GM18498 (cell line): Measurements from ENCODE around the gene COX19.
"Not testable (repeated sequence)": the region's sequence is repeated elsewhere in the genome, so short reads cannot be mapped to it uniquely, and the experiment has no call there.

Source experiments
- ATAC-seq: cut with Tn5 transposase; IDR thresholded peaks from one replicate; pipeline ENCODE4 v1.9.1; 2021; ENCODE audit warnings: mild to moderate bottlenecking, moderate library complexity; ENCODE audit not compliant: unreplicated experiment

COX19 gene

DNA sequence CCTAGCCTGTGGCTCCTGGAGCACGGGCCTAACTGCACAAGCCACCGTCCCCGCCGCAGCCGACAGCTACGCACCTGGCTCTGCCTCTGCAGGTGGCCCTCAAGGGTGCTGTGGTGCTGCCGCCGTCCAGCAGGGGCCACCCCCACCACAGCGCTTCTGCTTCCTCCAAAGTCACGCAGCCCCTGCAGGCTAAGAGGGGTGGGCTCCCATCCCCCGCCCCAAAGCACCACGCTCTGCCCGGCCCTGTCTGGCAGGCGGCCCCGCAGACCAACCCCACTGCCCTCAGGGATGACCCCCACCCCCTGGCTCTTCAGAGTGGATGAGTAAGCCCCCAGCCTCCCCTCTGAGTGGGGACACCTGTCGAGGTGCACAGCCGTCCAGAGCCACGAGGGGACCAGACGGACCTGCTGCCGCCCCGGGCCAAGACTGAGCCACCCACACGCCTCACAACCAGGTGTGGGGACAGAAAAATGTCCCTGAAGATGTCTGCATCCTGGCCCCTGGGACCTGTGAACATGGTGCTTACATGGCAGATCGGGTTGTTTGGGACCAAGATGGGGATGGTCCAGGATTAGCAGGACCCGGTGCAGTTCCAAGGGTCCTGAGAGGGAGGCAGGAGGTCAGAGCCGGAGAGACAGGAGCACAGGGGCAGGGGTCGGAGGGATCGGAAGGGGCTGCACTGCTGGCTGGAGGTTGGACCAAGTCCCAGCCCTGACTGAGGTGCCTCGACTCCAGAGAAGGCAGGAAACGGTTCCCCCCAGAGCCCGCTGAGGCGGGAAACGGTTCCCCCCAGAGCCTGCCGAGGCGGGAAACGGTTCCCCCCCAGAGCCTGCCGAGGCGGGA lies 11.9 kb downstream of the COX19 start:
- no peak for ATAC-seq

DNA sequence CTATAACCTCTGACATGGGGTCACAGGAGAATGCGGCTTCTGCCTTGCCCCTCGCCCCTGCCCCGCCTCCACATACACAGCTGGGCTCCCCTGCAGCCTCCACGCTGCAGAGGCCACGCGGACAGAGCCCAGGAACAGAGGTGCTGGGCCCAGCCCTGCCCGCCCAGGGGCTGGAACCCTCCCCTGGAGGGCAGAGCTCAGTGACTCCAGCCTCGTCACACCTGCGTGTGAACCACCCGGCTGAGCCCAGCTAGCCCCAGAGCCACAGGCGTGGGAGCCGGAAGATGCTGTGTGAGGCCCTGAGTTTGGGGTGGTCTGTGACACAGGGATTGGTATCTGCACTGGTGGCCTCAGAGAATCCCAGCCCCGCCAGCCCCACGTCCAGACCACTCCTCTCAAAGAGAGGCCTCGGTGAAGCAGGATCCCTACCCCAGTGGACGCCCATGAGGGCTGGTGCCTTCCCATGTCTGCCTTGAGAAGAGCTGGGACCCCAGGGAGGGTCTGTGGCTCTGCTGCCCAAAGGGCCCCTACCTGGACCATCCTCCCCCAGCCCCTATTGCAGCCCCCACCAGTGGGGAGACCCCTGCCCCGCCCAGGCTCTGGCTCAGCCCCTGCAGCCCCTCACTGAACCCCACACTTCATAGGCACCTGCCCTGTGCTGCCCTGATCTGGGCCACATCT lies 12.8 kb downstream of the COX19 start:
- ATAC-seq, result no peak

GRCh38 chr7:961546-962400 lies 13.6 kb downstream of the COX19 start:
- ATAC-seq, result no peak

DNA sequence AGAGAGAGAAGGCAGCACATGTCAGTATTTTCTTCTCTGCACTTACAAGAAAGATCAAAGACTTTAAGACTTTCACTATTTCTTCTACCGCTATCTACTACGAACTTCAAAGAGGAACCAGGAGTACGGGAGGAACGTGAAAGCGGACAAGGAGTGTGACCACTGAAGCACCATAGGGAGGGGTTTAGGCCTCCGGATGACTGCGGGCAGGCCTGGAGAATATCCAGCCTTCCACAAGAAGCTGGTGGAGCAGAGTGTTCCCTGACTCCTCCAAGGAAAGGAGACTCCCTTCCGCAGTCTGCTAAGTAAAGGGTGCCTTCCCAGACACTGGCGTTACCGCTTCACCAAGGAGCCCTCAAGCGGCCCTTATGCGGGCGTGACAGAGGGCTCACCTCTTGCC lies 14.4 kb downstream of the COX19 start:
- not testable (repeated sequence) for ATAC-seq

- no peak for ATAC-seq
Measured at GRCh38 chr7:960269-960871, 15.0 kb downstream of the COX19 start.

DNA sequence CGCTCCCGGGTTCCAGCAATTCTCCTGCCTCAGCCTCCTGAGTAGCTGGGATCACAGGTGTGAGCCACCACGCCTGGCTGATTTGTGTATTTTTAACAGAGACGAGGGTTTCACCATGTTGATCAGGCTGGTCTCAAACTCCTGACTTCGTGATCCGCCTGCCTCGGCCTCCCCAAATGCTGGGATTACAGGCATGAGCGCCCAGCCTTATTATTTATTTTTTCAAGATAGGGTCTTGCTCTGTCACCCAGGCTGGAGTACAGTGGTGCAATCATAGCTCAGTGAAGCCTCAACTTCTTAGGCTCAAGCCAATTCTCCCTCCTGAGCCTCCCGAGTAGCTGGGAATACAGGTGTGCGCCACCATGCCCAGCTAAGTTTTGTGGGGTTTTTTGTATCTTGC lies 15.6 kb downstream of the COX19 start:
- not testable (repeated sequence) for ATAC-seq

DNA sequence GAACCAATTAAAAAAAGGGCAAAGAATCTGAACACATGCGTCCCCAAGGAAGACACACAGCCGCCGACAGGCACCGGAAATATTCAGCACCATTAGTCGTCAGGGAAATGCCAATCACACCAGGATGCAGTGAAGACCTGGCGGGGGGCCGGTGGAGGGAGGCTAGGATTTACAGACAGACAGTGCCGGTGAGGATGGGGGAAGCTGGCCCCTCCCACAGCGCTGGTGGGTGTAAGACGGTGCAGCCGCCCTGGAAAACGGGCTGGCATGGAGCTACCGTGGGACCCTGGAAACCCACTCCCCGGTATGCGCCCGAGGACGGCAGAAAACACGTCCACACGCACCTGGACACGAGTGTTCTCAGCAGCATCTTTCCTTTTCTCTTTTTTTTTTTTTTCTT lies 16.1 kb downstream of the COX19 start:
- no peak for ATAC-seq

GRCh38 chr7:958221-959200 lies 16.8 kb downstream of the COX19 start:
- no peak for ATAC-seq

GRCh38 chr7:957418-958220 lies 17.7 kb downstream of the COX19 start:
- ATAC-seq, result no peak

DNA sequence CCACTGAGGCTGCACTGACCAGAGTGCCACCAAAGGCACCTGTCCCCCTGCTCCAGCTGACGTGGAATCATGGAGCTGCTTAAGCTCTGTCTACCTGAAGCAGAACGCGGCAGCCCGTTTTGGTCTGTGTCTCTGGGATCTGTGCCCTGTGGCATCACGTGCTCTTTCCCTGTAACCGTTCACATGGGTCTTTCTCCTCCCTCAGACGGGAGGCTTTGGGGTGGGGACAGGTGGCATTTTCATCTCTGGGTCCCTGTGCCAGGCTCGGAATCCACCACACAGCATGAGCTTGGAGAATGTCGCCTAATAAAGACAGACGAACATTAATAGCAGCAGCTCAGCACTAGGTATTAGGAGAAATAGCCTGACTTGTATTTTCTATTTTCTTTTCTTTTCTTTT lies 19.3 kb downstream of the COX19 start:
- no peak for ATAC-seq

DNA sequence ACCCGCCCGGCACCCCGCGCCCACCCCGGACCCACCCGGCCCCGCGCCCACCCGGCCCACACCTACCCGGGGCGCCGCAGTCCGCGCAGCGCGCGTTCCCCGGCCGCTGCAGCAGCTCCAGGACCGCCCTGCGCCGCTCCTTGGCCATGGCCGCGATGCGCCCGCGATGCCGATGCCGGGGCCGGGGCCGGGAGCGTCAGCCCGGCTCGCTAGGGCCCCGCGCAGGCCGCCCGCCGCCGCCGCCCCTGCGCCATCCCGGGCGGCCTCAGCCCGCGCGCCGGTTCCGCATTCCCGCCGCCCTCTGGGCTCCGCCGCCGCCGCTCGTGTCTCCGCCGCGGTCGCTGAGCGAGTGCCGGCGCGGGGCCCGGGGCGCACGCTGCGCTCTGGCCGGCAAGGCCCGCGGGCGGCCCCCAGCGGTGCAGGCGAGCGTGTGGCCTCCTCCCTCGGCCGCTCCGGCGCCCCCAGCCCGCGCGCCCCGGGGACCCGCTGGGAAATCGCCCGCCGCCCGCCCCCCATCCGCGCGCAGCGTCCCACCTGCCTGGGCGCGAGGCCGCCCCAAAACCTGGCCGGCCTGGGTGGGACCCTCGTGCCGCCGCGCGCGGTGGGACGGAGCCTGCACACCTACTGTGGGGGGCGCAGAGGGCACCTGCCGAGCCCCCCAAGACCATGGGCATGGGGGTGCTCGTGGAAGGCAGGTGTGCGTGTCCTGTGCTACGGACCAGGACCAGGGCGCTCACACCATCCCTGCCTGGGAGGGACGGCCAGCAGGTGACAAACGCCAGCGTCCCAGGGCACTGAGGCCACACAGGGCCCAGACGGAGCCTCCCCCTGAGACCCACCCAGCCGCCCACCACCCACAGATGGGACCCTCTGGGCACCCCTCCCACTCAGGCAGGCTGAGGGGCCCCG lies 20.8 kb downstream of the COX19 start, which contains the start of gene ADAP1:
TSS of gene ADAP1 (minus strand) at position 351 of the 909 bp plus-strand sequence. CDS start at position 148, 203 bp downstream.
- ATAC-seq, result peak; percentile 59

DNA sequence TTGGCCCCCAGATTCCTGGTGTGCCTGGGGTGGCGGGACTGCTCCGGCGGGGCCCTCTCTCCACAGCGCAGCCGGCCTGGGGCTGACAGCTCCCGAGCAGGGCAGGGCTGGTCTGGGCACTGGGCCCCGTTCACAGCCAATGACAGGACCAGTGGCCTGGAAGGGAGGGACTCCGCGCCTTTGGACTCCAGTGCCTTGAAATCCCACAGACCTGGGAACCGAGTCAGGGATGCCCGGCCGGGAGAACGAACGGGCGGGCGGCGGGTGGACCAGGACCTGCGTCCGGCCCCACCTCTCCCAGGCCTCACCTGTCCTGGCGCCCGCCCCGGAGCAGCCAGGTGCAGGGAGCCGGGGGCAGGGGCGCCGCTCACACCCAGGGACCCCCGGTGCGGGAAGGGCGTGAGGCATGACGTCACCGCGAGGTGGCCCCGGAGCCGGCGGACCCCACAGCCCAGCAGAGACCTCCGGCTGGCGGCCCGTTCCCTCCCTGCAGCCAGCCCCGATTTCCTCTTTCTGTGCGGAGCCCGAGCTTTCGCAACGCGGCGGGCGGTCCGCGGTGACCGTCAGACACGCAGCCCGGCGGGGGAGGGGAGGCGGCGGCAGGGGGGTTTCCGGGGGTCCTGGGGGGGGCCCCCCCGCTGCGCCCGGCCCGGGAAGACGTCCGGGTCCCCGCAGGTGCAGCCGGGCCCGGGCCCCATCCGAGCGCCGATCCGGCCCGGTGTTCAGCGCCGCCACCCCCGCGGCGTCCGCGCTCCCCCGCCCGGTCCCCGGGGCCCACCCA lies 21.6 kb downstream of the COX19 start:
- ATAC-seq, result peak; percentile 7

DNA sequence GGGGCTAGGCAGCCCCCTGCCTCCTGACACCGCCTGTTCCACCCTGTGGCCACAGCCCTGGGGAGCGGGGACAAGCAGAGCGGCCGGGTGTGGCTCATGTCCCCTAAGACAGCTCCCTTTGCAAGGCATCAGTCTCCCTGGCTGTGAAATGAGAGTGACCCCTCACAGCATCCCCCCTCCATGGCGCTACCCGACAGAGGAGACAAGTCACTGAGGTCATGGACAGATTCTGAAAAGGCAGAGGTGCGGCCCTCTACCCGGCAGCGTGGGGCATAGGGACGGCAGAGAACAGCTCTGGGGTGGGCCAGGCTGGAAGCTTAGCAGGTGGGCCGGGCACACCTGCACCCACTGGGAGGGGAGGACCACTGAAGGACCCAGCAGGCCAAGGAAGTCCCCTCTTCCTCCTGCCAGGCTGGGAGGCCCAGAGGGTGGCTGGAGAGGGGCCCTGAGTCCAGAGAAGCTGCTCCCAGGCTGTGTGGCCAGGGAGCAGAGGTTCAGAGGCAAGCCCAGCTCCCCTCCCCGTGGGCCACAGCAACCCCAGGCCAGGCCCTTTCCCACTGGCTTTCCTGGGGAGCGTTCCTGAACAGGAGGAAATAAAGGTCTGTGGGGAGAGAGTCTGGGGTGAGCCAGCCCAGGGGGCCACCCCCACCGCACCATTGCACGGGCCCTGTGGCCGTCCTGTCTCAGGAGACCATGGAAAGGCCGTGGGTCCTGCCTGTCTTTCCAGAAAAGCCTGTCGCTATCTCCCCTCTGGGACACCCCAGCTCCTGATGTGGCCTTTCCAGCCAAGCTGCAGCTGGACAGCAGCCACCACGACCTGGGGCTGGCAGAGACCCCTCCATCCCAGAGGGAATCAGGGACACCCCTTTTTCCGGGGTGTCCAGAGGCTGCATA lies 22.6 kb downstream of the COX19 start:
- ATAC-seq, result no peak

- no peak for ATAC-seq
Measured at GRCh38 chr7:951881-952547, 23.3 kb downstream of the COX19 start.
